ENCODE measurements around the gene SLC22A3.

Gene SLC22A3

DNA sequence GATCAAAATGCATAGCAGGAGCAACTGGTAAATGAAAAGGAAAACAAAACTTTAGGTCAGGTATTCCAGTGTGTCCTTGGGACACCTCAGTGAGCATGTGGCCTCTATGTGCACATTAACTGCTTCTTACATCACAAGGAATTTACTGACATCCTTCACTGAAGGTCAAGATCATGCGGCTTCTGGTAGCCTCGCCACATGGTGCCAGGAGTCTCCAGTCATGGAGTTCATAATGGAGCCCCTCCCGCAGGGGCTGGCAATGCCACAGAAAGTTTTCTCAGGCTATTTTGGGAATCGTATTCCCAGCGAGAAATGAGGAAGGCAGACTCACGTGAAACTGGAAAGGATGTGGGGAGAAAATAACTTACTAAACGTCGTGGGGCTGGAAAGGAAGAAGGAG is 19.7 kb upstream of the SLC22A3 start:
- Mint-ChIP-seq H3K36me3 (no peaks in the 10 kb centered on the region), H3K27ac (no peak overlapping the region), H3K4me1 (no peaks in the 10 kb centered on the region), H3K9me3 (no peaks in the 10 kb centered on the region), H3K4me3 (no peak overlapping the region)
- DNase-seq (ENCODE audit: low spot score in 2 of 2) (no peak), ATAC-seq (no peak)

DNA sequence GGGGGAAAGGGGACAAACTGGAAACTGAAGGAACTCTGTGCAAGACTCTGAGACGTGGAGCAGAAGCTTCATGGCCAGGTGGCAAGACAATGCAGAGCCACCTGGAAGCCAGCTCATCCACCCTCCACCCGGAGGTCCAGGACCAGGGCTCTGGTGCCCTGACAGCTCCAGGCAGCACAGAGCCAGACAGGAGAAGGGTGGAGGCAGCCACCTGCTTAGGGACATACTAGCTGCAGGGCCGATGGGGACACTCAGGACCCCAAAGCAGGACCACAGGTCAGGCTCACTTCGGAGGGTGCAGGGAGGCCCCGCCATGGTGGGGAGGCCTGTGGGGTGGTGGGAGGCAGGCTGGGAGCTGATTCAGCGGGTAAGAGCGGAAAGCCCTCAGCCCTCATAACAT is 19.0 kb upstream of the SLC22A3 start:
- ATAC-seq (no peak), DNase-seq (ENCODE audit: low spot score in 2 of 2) (no peak)
- Mint-ChIP-seq H3K4me1 (no peaks in the 10 kb centered on the region), H3K4me3 (no peak overlapping the region), H3K9me3 (no peaks in the 10 kb centered on the region), H3K27ac (no peak overlapping the region), H3K36me3 (no peaks in the 10 kb centered on the region)

DNA sequence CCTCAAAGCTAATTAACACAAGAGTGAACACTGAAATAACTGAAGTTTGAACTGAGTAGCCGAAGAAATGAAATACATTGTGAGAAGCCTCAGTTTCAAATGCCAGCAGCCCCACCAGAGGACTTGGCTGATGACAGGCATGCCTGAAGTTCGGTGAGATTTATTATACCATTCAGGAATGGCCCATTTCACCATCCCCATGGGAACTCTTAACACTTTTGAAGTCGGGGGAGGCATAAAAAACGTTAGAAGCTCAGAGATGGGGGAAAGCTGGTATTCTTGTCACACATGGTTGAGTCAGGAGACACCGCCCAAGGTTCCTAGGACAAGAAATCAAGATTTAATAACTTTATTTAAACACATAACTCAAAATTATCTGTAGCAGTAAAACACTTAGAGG is 17.6 kb upstream of the SLC22A3 start:
- DNase-seq (ENCODE audit: low spot score in 2 of 2) (no peak), ATAC-seq (no peak)
- no peak overlapping the region for H3K27ac Mint-ChIP-seq
- H3K4me3 Mint-ChIP-seq = no peak overlapping the region
- no peaks in the 10 kb centered on the region for H3K36me3 Mint-ChIP-seq
- no peaks in the 10 kb centered on the region for H3K4me1 Mint-ChIP-seq
- H3K9me3 Mint-ChIP-seq = no peaks in the 10 kb centered on the region

DNA sequence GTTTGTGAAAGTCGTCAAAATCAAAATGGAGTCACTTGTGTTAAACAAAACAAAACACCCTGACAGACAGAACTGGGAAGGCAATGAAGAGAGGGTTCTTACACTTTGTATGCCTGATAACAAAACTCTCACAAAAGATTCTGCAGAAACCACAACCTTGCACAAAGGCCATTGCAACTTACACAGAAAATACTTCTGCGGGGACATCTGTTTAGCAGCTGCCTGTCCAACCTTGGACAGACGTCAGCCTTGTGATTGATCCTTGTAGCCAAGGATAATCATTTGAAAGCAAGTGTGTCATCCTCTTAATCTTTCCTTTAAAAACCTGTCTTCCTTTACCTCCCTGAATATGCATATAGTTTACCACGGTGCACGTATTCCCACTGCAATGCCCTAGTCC is 17.0 kb upstream of the SLC22A3 start:
- ATAC-seq (no peak), DNase-seq (ENCODE audit: low spot score in 2 of 2) (no peak)
- no peak overlapping the region for H3K4me3 Mint-ChIP-seq
- H3K9me3 Mint-ChIP-seq = no peaks in the 10 kb centered on the region
- H3K36me3 Mint-ChIP-seq = no peaks in the 10 kb centered on the region
- no peaks in the 10 kb centered on the region for H3K4me1 Mint-ChIP-seq
- no peak overlapping the region for H3K27ac Mint-ChIP-seq

DNA sequence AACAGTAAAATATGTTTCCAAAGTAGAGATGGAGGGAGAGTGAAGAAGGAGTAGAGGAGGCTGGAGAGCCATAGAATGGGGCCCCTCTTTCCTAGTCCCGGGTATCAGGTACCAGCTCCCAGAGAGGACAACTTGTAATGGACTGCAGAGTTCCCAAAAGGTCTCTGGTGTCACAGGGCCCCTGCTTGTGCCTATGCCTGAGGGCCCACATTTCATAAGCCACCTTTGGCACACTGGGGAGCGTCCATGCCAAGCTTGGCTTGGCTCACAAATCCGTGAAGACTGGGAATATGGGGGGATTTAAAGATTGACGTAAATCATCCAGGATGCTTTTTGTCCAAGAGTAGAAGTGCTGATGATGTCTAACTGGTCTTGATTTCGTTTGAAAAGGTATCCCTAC is 16.4 kb upstream of the SLC22A3 start:
- ATAC-seq (no peak), DNase-seq (ENCODE audit: low spot score in 2 of 2) (no peak)
- Mint-ChIP-seq H3K4me1 (no peaks in the 10 kb centered on the region), H3K4me3 (no peak overlapping the region), H3K36me3 (no peaks in the 10 kb centered on the region), H3K9me3 (no peaks in the 10 kb centered on the region), H3K27ac (no peak overlapping the region)

DNA sequence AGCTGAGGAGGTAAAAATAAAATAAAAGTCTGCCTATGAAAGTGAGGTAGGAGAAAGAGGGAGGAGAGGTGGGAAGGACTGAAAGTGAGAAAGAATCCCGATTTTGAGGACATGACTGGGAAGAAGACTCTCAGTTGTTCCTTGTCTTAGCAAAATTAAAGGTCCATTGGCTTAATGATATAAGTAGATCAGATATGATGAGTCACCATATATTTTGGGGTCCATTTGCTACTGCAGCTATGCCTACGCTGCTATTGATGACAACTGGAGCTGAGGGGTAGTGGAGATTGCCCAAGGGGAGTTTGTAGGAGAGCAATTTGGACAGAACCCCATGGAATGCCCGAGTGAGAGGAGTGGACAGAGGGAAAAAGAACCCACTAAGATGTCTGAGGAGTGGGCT is 15.1 kb upstream of the SLC22A3 start:
- DNase-seq (ENCODE audit: low spot score in 2 of 2) (no peak), ATAC-seq (no peak)
- Mint-ChIP-seq H3K4me3 (no peak overlapping the region), H3K36me3 (no peaks in the 10 kb centered on the region), H3K4me1 (peaks cover 6% of the 10 kb centered on the region), H3K27ac (no peak overlapping the region), H3K9me3 (no peaks in the 10 kb centered on the region)

DNA sequence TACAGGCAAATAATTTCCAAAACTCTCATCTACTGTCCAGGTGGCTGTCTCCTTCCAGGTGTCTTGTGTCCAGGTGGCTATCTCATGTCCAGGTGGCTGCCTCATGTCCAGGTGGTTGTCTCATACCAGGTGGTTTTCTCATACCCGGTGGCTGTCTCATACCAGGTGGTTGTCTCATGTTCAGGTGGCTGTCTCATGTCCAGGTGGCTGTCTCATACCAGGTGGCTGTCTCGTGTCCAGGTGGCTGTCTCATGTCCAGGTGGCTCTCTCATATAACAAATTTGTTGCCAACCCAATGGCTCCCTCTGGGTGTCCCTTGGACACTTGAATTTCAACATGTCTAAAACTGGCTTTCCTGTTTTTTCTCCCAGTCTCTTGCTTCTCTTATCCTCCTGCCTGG is 14.3 kb upstream of the SLC22A3 start:
- no peak overlapping the region for H3K4me3 Mint-ChIP-seq
- no peaks in the 10 kb centered on the region for H3K36me3 Mint-ChIP-seq
- H3K9me3 Mint-ChIP-seq = no peaks in the 10 kb centered on the region
- no peak overlapping the region for H3K27ac Mint-ChIP-seq
- peaks cover 6% of the 10 kb centered on the region for H3K4me1 Mint-ChIP-seq
- no peak for DNase-seq (ENCODE audit: low spot score in 2 of 2)
- no peak for ATAC-seq

DNA sequence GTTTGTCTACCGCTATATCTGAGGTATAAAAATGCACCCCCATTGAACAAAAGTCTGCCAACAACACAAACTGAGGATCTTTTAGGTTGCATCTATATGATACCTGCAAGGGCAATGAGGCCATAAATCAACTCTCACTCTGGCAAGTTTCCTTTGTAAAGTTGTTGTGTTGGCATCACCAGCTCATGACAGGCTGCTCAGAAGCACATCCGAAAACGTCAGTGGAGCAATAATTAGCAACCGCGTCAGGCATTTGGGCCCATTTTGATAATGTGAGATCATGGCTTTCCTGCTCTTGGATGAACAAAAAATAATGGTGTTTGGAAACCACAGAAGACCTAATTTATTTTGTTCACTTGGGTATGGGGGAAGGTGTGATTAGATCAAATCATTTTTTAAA is 12.0 kb upstream of the SLC22A3 start:
- H3K4me1 Mint-ChIP-seq = peaks cover 6% of the 10 kb centered on the region
- no peaks in the 10 kb centered on the region for H3K9me3 Mint-ChIP-seq
- DNase-seq (ENCODE audit: low spot score in 2 of 2) (no peak), ATAC-seq (no peak)
- H3K36me3 Mint-ChIP-seq = no peaks in the 10 kb centered on the region
- H3K4me3 Mint-ChIP-seq = no peak overlapping the region
- H3K27ac Mint-ChIP-seq = no peak overlapping the region

DNA sequence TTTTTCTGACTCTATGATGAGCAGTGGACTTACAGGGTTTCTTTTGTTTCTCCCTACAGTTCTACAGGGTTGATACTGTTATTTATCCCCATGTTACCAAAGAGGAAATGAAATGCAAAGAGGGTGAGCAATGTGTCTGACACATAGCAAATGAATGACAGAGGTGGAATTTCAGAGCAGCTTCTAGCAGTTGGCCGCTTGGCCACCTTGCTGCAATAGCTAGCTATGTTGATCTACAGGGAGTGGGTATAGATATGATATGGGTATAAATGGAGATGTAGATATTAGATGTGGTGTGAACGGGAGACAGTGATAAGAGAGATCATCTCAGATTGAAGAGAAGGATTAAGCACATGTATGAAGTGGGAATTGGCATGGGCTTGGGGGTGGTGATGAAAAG is 10.9 kb upstream of the SLC22A3 start:
- Mint-ChIP-seq H3K36me3 (no peaks in the 10 kb centered on the region), H3K4me3 (no peak overlapping the region), H3K27ac (no peak overlapping the region), H3K9me3 (no peaks in the 10 kb centered on the region), H3K4me1 (peaks cover 6% of the 10 kb centered on the region)
- ATAC-seq (no peak), DNase-seq (ENCODE audit: low spot score in 2 of 2) (no peak)

DNA sequence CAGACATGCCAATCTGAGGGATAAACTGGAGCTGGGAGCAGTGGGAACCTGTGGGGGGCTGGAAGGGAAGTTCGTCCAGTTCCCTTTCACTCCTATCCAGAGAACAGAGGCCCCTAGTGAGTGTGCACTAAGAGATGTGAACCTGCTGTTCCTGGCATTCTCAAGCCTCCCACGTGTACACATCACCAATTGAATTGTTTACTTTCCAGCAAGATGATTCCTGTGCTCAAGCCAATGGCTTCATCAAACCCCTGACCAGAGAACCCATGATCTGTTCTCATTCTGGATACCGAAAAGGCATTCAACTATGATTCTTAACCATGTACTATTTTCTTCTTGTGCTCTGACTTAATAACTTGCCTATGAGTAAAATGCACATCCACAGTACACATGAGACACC is 10.2 kb upstream of the SLC22A3 start:
- H3K4me1 Mint-ChIP-seq = peaks cover 6% of the 10 kb centered on the region
- DNase-seq (ENCODE audit: low spot score in 2 of 2) = no peak
- H3K27ac Mint-ChIP-seq = no peak overlapping the region
- no peaks in the 10 kb centered on the region for H3K9me3 Mint-ChIP-seq
- no peak for ATAC-seq
- H3K36me3 Mint-ChIP-seq = no peaks in the 10 kb centered on the region
- no peak overlapping the region for H3K4me3 Mint-ChIP-seq

DNA sequence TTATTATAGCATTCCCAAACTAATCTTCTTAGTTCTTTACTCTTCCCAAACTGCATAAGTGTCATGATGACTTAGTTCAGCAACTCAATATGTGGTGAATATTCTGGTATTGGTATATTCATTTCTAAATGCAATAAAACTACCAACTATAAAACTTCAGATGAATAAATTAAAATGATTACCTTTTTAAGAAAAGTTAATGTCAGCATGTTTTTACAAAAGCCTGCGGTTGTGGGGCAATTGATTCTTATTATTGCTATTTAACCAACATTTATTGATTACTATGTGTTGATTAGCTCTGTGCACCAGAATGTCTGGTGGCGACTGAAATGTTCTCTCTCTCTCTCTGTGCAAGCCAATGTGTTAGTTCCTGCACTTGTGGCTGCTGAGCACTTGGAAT is 5.0 kb upstream of the SLC22A3 start:
- no peak for DNase-seq (ENCODE audit: low spot score in 2 of 2)
- H3K4me3 Mint-ChIP-seq = no peak overlapping the region
- H3K9me3 Mint-ChIP-seq = no peaks in the 10 kb centered on the region
- H3K4me1 Mint-ChIP-seq = no peaks in the 10 kb centered on the region
- H3K36me3 Mint-ChIP-seq = no peaks in the 10 kb centered on the region
- ATAC-seq = no peak
- no peak overlapping the region for H3K27ac Mint-ChIP-seq

DNA sequence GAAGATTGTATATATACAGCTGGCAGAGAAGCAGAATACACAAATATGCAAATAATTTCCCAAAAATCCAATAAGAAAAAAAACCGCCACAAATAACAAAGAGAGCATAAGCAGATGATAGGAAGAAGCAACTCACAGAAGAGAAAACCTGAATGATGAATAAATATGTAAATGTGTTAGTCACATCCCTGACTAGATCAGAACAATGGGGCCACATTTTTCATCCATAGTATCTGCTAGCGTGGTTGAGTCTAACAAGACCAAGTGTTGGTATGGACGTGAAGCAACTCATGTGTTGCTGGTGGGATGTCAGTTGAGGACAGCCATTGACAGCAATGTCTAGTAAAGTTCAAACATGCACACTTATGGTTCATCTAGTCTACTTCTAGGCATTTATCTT is 3.9 kb upstream of the SLC22A3 start:
- no peak overlapping the region for H3K27ac Mint-ChIP-seq
- H3K9me3 Mint-ChIP-seq = no peaks in the 10 kb centered on the region
- H3K4me3 Mint-ChIP-seq = no peak overlapping the region
- peaks cover 6% of the 10 kb centered on the region for H3K4me1 Mint-ChIP-seq
- DNase-seq (ENCODE audit: low spot score in 2 of 2) (no peak), ATAC-seq (no peak)
- H3K36me3 Mint-ChIP-seq = no peaks in the 10 kb centered on the region

DNA sequence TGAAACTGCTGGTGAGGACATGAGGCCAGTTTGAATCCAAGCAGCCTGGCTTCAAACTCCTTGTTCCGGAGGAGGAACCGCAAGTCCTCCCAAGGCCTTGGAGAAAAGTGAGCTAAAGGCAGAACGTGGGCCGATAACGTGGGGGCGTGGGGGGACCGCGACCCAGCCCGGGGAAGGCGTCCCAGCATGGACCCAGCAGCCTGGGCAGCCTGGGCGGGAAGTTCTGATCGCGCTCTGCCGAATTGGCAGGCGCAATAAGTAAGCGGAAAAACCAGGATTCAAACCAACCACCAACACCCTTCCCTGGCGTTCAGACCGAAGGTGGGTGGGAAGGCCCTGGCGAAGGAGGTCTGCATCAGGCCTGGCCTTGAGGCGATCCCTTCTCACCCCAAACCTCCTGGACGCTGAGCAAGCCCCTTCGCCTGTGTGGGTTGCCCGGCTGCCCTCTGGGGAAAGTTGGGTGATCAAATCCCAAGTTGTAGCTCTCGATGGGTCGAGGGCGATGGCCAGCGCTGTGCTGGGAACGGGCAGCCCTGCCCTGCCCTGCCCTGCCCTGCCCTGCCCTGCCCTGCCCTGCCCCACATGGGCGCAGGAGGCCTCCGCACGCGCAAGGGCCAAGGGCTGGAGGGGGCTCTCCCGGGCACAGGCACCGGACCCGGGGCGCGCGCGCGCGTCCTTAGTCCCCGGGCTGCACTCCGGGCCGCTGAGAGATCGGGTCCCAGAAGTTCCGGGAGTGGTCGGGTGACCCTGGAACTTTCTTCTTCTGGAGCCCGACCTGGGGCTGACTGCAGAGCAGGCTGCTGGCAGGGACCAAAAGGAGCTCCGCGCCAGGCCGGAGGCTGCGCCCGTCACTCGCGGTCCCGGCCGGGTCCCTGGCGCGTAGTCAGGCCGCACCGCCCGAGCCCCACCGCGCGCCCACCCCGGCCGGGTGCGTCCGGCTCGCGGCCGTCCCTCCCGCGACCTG is 637 bp upstream of the SLC22A3 start:
- Mint-ChIP-seq H3K27ac (no peak overlapping the region), H3K36me3 (no peaks in the 10 kb centered on the region), H3K4me3 (peak overlapping the region; percentile 30), H3K9me3 (no peaks in the 10 kb centered on the region), H3K4me1 (peaks cover 8% of the 10 kb centered on the region)
- peak; percentile 11 for ATAC-seq
- no peak for DNase-seq (ENCODE audit: low spot score in 2 of 2)

DNA sequence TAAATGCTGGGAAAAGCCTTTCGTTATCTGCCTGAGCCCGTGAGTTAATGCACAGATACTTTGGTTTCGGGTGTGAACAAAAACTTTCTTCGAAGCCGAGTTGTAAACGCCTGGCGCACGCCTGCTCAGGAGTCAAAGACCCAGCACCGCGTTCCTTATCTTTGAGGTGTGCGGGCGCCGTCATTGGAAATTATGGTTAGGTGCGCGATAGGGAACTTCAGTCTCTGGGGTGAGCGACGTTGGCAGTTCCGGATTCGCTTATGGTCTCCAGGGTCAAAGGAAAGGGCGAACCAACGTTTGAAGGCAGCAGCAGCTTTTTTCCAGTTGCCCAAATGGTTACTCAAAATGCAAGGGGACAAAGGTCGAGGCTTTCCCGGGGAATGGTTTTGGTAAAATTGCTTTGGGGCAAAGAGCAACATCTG is 853 bp downstream of the SLC22A3 start:
- Mint-ChIP-seq H3K4me1 (peaks cover 8% of the 10 kb centered on the region), H3K9me3 (no peaks in the 10 kb centered on the region), H3K27ac (no peak overlapping the region), H3K4me3 (peak overlapping the region; percentile 44), H3K36me3 (no peaks in the 10 kb centered on the region)
- DNase-seq (ENCODE audit: low spot score in 2 of 2) (no peak), ATAC-seq (no peak)

DNA sequence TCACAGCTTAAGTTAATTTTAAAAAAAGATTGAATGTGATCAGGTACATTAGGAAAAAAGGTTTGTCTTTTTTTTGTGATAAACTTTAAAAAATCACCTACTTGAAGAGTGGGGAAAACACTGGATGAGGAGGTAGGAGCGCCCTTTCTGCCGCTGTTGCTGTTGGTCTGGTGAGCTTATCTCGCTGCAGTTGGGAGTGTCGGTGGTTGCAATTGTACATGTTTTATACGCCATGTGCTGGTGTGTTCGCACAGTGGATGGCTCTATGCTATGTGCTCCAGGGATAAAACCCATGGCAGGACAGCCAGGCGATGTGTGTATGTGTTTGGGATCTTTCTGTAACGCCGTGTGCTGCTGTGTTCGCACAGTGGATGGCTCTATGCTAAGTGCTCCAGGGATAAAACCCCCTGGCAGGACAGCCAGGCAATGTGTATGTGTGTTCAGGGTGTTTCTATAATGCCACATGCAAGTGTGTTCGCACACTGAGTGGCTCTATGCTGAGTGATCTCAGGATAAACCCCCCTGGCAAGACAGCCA is 1.7 kb downstream of the SLC22A3 start:
- no peak for DNase-seq (ENCODE audit: low spot score in 2 of 2)
- no peak for ATAC-seq
- H3K4me1 Mint-ChIP-seq = peaks cover 11% of the 10 kb centered on the region
- no peaks in the 10 kb centered on the region for H3K36me3 Mint-ChIP-seq
- H3K27ac Mint-ChIP-seq = no peak overlapping the region
- peak overlapping the region; percentile 44 for H3K4me3 Mint-ChIP-seq
- no peaks in the 10 kb centered on the region for H3K9me3 Mint-ChIP-seq

DNA sequence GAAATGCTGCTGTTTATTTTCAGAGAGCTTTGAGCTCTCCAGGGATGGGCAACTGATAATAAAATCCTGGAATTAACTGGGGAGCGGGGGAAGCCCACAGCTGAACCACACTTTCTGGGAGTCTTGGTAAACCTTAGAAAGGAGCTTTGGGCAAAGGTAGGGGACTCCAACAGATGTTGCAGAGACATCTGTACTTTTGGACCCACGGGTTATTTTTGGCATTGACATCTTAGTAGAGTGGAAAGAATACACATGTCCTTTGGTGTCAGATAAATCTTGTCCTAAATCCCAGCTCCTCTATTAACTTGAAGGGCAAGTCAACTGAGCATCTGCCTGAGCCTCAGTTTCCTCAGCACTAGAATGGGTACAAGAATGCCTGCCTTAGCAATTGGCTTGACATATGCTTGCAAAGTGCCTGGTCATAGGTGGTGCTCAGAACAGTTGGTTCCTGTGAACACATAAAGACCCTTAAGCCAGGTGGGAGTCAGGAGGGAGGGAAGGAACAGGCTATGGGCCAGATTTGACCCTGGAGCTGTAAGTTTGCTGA is 5.8 kb downstream of the SLC22A3 start:
- Mint-ChIP-seq H3K4me3 (no peak overlapping the region), H3K4me1 (peaks cover 16% of the 10 kb centered on the region), H3K9me3 (no peaks in the 10 kb centered on the region), H3K27ac (no peak overlapping the region), H3K36me3 (no peaks in the 10 kb centered on the region)
- ATAC-seq = no peak
- DNase-seq (ENCODE audit: low spot score in 2 of 2) = no peak

Measured in stimulated activated effector memory CD8-positive, alpha-beta T cell treated with anti-CD3 and anti-CD28 coated beads, Interleukin-12 subunit alpha, Interleukin-12 subunit beta, amount 100 ng/mL, for 72 hours (primary cell).